ENCODE data around the gene CCNB3.

The CCNB3 gene

GRCh38 chrX:50372966-50373365 is 168.4 kb downstream of the CCNB3 start:
- DNase-seq = no peak

GRCh38 chrX:50375481-50376267 is 171.1 kb downstream of the CCNB3 start:
- DNase-seq = no peak

GRCh38 chrX:50381729-50382415 is 177.3 kb downstream of the CCNB3 start:
- DNase-seq = no peak

- DNase-seq = no peak
These were observed 182.0 kb downstream of the CCNB3 start for GRCh38 chrX:50386520-50386919.

GRCh38 chrX:50393902-50394301 is 189.3 kb downstream of the CCNB3 start:
- no peak for DNase-seq
